Endodermal cell (in vitro differentiated cells): ENCODE measurements around the gene RPS15. TPM values are rescaled to one million over a fixed set of nuclear protein-coding genes. Genes with fewer than 3 reads are reported as not detected.

Experiments used
- DNase-seq: peaks from one replicate; pipeline ENCODE4 v3.0.0-alpha.2; 2017
- H3K27ac ChIP-seq: 2 replicates; pipeline ENCODE4 v1.5.1; 2013; ENCODE audit warnings: mild to moderate bottlenecking, low read depth, low read length, moderate library complexity
- H3K27me3 ChIP-seq: 2 replicates; pipeline ENCODE4 v1.6.1; 2013; ENCODE audit warnings: mild to moderate bottlenecking, low read length, moderate library complexity; ENCODE audit not compliant: insufficient read depth, control insufficient read depth, poor library complexity, severe bottlenecking
- H3K36me3 ChIP-seq: 2 replicates; pipeline ENCODE4 v1.7.0; 2013; ENCODE audit warnings: mild to moderate bottlenecking, low read length, moderate library complexity; ENCODE audit not compliant: control insufficient read depth, insufficient read depth
- H3K4me1 ChIP-seq: one replicate; pipeline ENCODE4 v1.7.0; 2013; ENCODE audit warnings: low read length; ENCODE audit not compliant: control insufficient read depth, insufficient read depth
- H3K4me3 ChIP-seq: 2 replicates; pipeline ENCODE4 v1.5.1; 2013; ENCODE audit warnings: mild to moderate bottlenecking, low read length, moderate library complexity
- H3K9ac ChIP-seq: 2 replicates; pipeline ENCODE4 v1.6.1; 2013; ENCODE audit warnings: mild to moderate bottlenecking, low read length, moderate library complexity; ENCODE audit not compliant: poor library complexity, severe bottlenecking; ENCODE audit errors: extremely low read depth
- H3K9me3 ChIP-seq: 2 replicates; pipeline ENCODE4 v1.6.1; 2013; ENCODE audit warnings: mild to moderate bottlenecking, low read length, moderate library complexity; ENCODE audit not compliant: control insufficient read depth
- H3K27ac Mint-ChIP-seq: 2 replicates; pipeline ENCODE4 v1.8.0; 2020; ENCODE audit warnings: mixed read lengths
- H3K27me3 Mint-ChIP-seq: 2 replicates; pipeline ENCODE4 v1.8.0; 2021; ENCODE audit warnings: mild to moderate bottlenecking, mixed read lengths; ENCODE audit not compliant: insufficient read depth
- H3K36me3 Mint-ChIP-seq: 2 replicates; pipeline ENCODE4 v1.8.0; 2020; ENCODE audit warnings: low read depth, mixed read lengths
- H3K4me1 Mint-ChIP-seq: 2 replicates; pipeline ENCODE4 v1.8.0; 2020; ENCODE audit warnings: mixed read lengths
- H3K4me3 Mint-ChIP-seq: 2 replicates; pipeline ENCODE4 v1.8.0; 2020; ENCODE audit warnings: mild to moderate bottlenecking, moderate library complexity, mixed read lengths
- H3K9me3 Mint-ChIP-seq: 2 replicates; pipeline ENCODE4 v1.8.0; 2020; ENCODE audit warnings: mild to moderate bottlenecking, mixed read lengths
- CTCF ChIP-seq: fragments of 200-600 bp; sonication (generic); conservative IDR thresholded peaks from 2 replicates; pipeline ENCODE4 v1.5.0; 2021; ENCODE audit warnings: antibody characterized with exemption, mild to moderate bottlenecking
- WGBS, 2 experiments: methylation state at CpG; one replicate each; pipeline versions ENCODE4 v1.1.5 to v1.1.7; 2013; ENCODE audit warnings: missing lambda C conversion rate in 2 of 2, mixed read lengths in 1 of 2; ENCODE audit not compliant: insufficient coverage in 1 of 2, insufficient read length in 1 of 2; 5-methylcytosine and 5-hydroxymethylcytosine counted together
- total RNA-seq, 2 donors: library from RNA; stranded (reverse); fragmentation: NEBNext Ultra II Directional in 1 of 2; extraction: Animal tissue kit (Norgen Biotek cat#: 25700) in 1 of 2; gene quantifications; 2 replicates in 1 of 2; 3 replicates in 1 of 2; pipeline ENCODE4 v1.2.1, GENCODE V29; 2021

RPS15 gene
- total RNA-seq, 2 donors from 2014 or later = 1,298 to 1,321 TPM

DNA sequence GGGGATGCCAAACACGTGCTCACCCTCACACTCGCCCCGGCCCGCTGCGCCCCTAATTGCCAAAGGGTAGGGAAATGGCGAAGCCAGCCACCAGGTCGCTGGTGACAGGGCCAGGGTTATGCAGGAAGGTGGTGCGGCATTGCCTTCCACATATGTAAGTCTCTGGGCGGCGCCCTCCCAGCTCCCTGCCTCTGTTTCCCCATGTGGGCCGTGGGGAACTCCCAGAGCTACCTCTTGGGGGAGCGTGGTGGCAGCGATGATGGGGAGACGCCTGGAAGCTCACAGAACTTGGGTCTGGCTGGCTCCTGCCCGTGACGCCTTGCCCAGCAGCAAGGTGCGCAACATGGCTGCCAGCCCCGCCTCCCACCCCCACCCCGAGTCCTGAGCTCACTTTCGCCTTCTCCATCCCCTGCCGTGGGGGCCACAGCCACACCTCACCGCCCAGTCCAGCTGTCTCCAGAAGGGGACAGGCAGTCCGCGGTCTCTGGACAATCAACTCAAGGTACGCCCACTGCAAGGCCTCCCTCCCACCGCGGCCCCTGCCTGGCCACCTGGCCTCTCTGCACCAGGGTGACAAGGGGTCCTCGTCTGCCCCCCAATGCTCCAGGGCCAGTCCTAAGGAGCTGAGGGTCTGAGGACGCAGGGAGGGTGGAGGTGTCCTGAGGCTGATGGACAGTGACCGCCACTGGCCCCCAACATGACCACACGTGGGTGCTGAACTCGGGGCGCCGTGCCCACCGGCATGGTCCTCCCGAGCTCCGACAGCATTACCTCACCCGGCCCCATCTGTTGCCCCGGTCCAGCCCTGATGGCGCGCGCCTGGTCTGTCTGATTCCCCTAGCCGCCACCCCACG is 34.3 kb downstream of the RPS15 start:
- no peak for TF ChIP-seq CTCF
- Histone ChIP-seq H3K9me3 (no peaks in the 10 kb centered on the region), H3K4me1 (peaks cover 9% of the 10 kb centered on the region), H3K4me3 (no peak overlapping the region), H3K36me3 (peaks cover 20% of the 10 kb centered on the region), H3K9ac (no peak overlapping the region), H3K27ac (no peak overlapping the region), H3K27me3 (peaks cover 57% of the 10 kb centered on the region)
- peaks cover 43% of the 10 kb centered on the region for H3K27me3 Mint-ChIP-seq
- no peak for DNase-seq
- no peak overlapping the region for H3K4me3 Mint-ChIP-seq
- no peaks in the 10 kb centered on the region for H3K4me1 Mint-ChIP-seq
- WGBS, 2 experiments = 69% methylated on average over 30 to 44 of the region's 44 CpGs
- peaks cover 4% of the 10 kb centered on the region for H3K36me3 Mint-ChIP-seq
- no peaks in the 10 kb centered on the region for H3K9me3 Mint-ChIP-seq
- H3K27ac Mint-ChIP-seq = no peak overlapping the region

DNA sequence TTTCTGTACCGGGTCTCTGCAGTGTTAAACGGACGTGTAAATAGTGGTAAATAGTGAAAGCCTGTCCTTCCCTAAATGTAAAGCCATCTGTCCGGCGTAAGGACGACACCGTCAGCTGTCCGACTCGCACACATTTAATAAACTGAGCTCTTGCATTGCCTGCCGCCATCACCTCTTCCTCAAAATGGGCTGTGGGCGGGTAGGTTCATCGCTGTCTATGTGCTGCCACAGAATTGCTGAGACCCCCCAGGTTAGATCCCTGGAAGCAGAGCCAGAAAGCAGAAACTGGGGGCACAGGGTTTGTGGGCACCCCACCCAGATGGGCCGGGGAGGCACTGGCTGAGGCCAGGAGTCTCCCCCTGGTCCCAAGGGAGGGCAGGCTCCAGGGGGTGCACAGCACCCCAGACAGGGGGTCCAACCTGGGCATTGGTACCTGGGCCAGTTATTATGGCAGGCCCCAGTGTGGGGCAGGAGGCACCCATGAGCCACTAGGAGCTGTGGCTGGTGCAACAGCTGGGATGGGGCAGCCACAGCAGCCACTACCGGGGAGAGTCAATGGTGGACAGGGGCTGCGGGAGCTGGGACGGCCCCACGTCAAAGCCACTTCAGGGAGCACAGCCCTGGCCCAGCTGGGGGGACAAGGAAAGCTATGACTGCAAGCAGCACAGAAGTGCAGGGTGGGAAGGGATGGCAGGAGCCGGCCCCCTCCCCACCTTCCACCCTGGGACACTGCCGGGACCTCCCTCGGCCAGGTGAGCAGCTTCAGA is 35.1 kb downstream of the RPS15 start:
- DNase-seq = no peak
- H3K9me3 Mint-ChIP-seq = no peaks in the 10 kb centered on the region

More for the DNA sequence above, 35.1 kb downstream of the RPS15 start:
- H3K4me3 ChIP-seq = no peak overlapping the region
- TF ChIP-seq CTCF = no peak
- no peaks in the 10 kb centered on the region for H3K9me3 ChIP-seq
- Mint-ChIP-seq H3K4me1 (no peaks in the 10 kb centered on the region), H3K36me3 (peaks cover 5% of the 10 kb centered on the region), H3K4me3 (no peak overlapping the region), H3K27ac (no peak overlapping the region), H3K27me3 (peaks cover 37% of the 10 kb centered on the region)
- H3K27ac ChIP-seq = no peak overlapping the region
- H3K27me3 ChIP-seq = peaks cover 49% of the 10 kb centered on the region
- WGBS, 2 experiments = 90% methylated on average over 15 to 20 of the region's 20 CpGs
- no peak overlapping the region for H3K9ac ChIP-seq
- H3K4me1 ChIP-seq = peaks cover 6% of the 10 kb centered on the region
- H3K36me3 ChIP-seq = peaks cover 21% of the 10 kb centered on the region
